ENCODE data around the gene KIAA1755.

Gene KIAA1755

GRCh38 chr20:38199501-38200390, 60.8 kb downstream of the KIAA1755 start:
- DNase-seq = no peak

- DNase-seq = no peak
These were observed 62.2 kb downstream of the KIAA1755 start for GRCh38 chr20:38198238-38198861.

- no peak for DNase-seq
These were observed 62.9 kb downstream of the KIAA1755 start for GRCh38 chr20:38197619-38198018.

GRCh38 chr20:38197217-38197616, 63.3 kb downstream of the KIAA1755 start:
- DNase-seq = no peak

- no peak for DNase-seq
These were observed 63.9 kb downstream of the KIAA1755 start for GRCh38 chr20:38196592-38196991.

- no peak for DNase-seq
These were observed 64.5 kb downstream of the KIAA1755 start for GRCh38 chr20:38196076-38196475.

GRCh38 chr20:38195521-38195920, 65.0 kb downstream of the KIAA1755 start:
- no peak for DNase-seq

GRCh38 chr20:38194971-38195504, 65.5 kb downstream of the KIAA1755 start:
- no peak for DNase-seq

- no peak for DNase-seq
These were observed 66.9 kb downstream of the KIAA1755 start for GRCh38 chr20:38193586-38194105.

- DNase-seq = no peak
These were observed 68.1 kb downstream of the KIAA1755 start for GRCh38 chr20:38192323-38192885.

- DNase-seq = no peak
These were observed 68.9 kb downstream of the KIAA1755 start for GRCh38 chr20:38191654-38192053.

- no peak for DNase-seq
These were observed 69.6 kb downstream of the KIAA1755 start for GRCh38 chr20:38190936-38191371.

GRCh38 chr20:38190166-38190565, 70.4 kb downstream of the KIAA1755 start:
- no peak for DNase-seq

- no peak for DNase-seq
These were observed 73.0 kb downstream of the KIAA1755 start for GRCh38 chr20:38187517-38187916.

- no peak for DNase-seq
These were observed 73.7 kb downstream of the KIAA1755 start for GRCh38 chr20:38186788-38187221.

- no peak for DNase-seq
These were observed 76.4 kb downstream of the KIAA1755 start for GRCh38 chr20:38184101-38184500.

GRCh38 chr20:38181971-38182370, 78.6 kb downstream of the KIAA1755 start:
- DNase-seq = no peak

GRCh38 chr20:38181207-38181801, 79.2 kb downstream of the KIAA1755 start:
- DNase-seq = no peak

GRCh38 chr20:38180781-38181180, 79.8 kb downstream of the KIAA1755 start:
- no peak for DNase-seq

GRCh38 chr20:38179846-38180245, 80.7 kb downstream of the KIAA1755 start:
- DNase-seq = no peak

GRCh38 chr20:38178581-38178980, 82.0 kb downstream of the KIAA1755 start:
- no peak for DNase-seq

- DNase-seq = no peak
These were observed 82.5 kb downstream of the KIAA1755 start for GRCh38 chr20:38178065-38178491.

- DNase-seq = no peak
These were observed 83.3 kb downstream of the KIAA1755 start for GRCh38 chr20:38177201-38177600.
